GM12873 (cell line): ENCODE results near the gene OR5B12.

Source experiments
- TF ChIP-seq, protein P1 (sequence below): IDR thresholded peaks from 2 replicates; pipeline ENCODE4 v1.5.1; 2012; ENCODE audit warnings: low read depth, mild to moderate bottlenecking, moderate library complexity, low read length, control low read depth; ENCODE audit not compliant: insufficient read depth; ENCODE audit errors: missing control alignments

OR5B12 gene

DNA sequence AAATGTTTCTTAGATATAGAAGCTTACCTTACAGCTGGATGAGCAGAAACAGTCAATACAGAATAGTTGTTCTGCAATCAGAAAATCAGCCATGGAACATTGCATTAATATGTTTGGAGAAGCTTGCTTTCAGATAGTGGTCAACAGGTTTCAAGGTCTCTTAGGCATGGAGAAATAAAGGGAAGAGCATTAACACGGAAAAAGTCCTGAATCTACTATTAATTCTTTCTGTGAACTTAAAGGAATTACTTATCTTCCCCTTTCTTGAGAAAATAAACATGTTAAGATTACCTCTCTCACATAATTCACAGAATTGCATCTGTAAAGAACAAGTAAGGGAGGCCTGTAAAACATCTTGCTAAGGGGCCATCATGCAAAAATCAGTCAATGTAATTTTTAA, 35.3 kb downstream of the OR5B12 start, which contains the start of gene OR5B3:
Gene OR5B3 (minus strand): TSS at position 101 of the 400 bp plus-strand sequence. CDS start 3,465 bp downstream, outside the sequence.
- TF ChIP-seq, protein P1, sequence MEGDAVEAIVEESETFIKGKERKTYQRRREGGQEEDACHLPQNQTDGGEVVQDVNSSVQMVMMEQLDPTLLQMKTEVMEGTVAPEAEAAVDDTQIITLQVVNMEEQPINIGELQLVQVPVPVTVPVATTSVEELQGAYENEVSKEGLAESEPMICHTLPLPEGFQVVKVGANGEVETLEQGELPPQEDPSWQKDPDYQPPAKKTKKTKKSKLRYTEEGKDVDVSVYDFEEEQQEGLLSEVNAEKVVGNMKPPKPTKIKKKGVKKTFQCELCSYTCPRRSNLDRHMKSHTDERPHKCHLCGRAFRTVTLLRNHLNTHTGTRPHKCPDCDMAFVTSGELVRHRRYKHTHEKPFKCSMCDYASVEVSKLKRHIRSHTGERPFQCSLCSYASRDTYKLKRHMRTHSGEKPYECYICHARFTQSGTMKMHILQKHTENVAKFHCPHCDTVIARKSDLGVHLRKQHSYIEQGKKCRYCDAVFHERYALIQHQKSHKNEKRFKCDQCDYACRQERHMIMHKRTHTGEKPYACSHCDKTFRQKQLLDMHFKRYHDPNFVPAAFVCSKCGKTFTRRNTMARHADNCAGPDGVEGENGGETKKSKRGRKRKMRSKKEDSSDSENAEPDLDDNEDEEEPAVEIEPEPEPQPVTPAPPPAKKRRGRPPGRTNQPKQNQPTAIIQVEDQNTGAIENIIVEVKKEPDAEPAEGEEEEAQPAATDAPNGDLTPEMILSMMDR: no peak

DNA sequence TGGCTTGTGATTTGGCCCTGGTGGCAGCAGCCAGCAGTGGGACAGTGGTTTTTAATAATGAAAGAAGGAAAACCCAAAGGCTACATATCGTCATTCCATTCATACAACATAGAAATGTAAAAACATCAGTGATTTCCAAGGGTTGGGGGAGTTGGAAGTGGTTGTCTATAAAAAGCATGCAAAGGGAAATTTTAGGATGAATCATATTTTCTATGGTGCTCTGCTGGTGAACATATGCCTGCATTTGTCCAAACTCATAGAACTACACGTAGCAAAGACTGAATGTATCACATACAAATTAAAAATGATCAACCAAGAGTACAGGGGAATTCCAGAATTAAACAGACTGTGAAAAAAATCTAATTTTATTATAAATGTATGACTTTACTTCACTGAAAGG, 46.5 kb downstream of the OR5B12 start:
- TF ChIP-seq, protein P1: no peak

DNA sequence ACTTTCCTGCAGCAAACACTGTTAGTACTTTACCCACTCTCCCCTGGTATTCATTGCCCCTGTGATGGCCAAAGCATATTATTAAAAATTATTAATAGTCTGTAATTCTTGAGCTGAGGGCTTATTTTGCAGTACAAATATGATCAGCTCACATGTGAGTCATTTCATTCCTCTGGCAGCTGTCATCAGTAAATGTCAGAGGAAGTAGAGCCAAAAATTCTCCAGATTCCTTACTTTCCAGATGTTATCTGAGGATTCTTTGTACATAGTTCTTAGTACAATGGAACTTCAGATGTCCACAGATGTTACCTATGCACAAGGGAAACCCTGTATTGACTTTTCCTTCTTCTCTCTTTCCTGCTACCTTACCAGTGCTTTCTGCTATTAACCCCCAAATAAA, 47.8 kb downstream of the OR5B12 start:
- TF ChIP-seq, protein P1: no peak

DNA sequence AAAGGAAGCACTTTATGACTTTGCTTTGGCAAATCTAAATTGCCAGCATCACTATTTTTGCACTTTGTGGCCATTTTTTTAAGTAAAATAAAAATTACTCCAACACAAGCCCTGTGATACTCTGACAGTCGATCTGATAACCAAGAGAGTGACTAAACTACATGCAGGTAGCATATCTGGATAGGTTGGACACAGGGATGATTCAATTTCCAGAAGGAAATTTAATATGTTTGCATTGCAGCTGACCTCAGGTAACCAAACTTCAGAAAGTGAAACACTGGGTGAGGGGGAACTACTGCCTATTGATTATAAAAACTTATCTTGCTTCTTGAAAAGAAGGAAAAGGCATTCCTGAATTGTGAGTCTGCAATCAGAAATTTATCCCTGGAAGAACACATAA, 49.3 kb downstream of the OR5B12 start:
- TF ChIP-seq, protein P1: no peak

DNA sequence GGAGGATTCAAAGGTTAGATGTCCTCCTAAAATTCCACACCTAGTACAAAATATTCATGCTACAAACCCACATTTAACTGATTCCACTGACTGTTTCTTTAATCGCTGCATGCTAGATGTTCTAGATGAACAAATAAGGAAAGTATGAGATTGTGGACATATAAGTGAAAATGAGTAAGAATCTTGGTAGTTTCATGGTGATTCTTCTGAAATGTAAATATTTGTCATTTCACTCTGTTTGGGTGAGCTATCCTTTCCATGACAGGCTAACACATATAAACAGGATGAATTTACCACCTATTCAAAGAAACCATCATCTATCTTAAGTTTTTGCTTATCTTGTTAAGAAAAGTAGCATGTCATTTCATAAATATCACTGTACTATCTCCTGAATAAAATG, 50.2 kb downstream of the OR5B12 start:
- TF ChIP-seq, protein P1: no peak

DNA sequence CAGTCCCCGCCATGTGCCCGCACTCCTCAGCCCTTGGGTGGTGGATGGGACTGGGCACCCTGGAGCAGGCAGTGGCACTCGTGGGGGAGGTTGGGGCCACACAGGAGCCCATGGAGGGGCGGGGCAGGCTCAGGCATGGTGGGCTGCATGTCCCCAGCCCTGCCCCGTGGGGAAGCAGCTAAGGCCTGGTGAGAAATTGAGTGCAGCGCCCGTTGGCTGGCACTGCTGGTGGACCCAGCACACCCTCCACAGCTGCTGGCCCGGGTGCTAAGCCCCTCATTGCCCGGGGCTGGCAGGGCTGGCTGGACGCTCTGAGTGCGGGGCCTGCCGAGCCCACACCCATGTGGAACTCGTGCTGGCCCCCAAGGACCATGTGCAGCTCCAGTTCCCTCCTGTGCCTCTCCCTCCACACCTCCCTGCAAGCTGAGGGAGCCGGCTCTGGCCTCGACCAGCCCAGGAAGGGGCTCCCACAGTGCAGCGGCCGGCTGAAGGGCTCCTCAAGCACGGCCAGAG, 51.4 kb downstream of the OR5B12 start:
- TF ChIP-seq, protein P1: no peak
